ENCODE measurements around the gene CFAP100.

The CFAP100 gene

GRCh38 chr3:126356373-126357264, 38.1 kb upstream of the CFAP100 start:
- no peak for DNase-seq (ENCODE audit: low spot score)

- DNase-seq (ENCODE audit: low spot score), result peak; percentile 93
These were observed 37.2 kb upstream of the CFAP100 start, which contains the start of gene KLF15 for GRCh38 chr3:126357295-126358037. TSS of gene KLF15 (minus strand) at chr3:126357408. CDS start at chr3:126352922, 4,486 bp downstream.

- DNase-seq (ENCODE audit: low spot score), result no peak
These were observed 36.5 kb upstream of the CFAP100 start for GRCh38 chr3:126358038-126358815.

GRCh38 chr3:126358816-126359181, 35.9 kb upstream of the CFAP100 start:
- DNase-seq (ENCODE audit: low spot score), result no peak

GRCh38 chr3:126360046-126360713, 34.5 kb upstream of the CFAP100 start:
- no peak for DNase-seq (ENCODE audit: low spot score)

- no peak for DNase-seq (ENCODE audit: low spot score)
These were observed 34.0 kb upstream of the CFAP100 start for GRCh38 chr3:126360714-126361060.

GRCh38 chr3:126361211-126361610, 33.5 kb upstream of the CFAP100 start:
- DNase-seq (ENCODE audit: low spot score), result no peak

- no peak for DNase-seq (ENCODE audit: low spot score)
These were observed 30.5 kb upstream of the CFAP100 start for GRCh38 chr3:126364130-126364695.

GRCh38 chr3:126364731-126365301, 29.9 kb upstream of the CFAP100 start:
- DNase-seq (ENCODE audit: low spot score), result no peak

GRCh38 chr3:126365351-126366277, 29.1 kb upstream of the CFAP100 start:
- DNase-seq (ENCODE audit: low spot score), result no peak

- DNase-seq (ENCODE audit: low spot score), result no peak
These were observed 27.3 kb upstream of the CFAP100 start for GRCh38 chr3:126367316-126367805.

- no peak for DNase-seq (ENCODE audit: low spot score)
These were observed 25.2 kb upstream of the CFAP100 start for GRCh38 chr3:126369490-126369889.

- DNase-seq (ENCODE audit: low spot score), result no peak
These were observed 24.7 kb upstream of the CFAP100 start for GRCh38 chr3:126370055-126370454.

GRCh38 chr3:126370606-126371005, 24.1 kb upstream of the CFAP100 start:
- no peak for DNase-seq (ENCODE audit: low spot score)

- DNase-seq (ENCODE audit: low spot score), result no peak
These were observed 23.5 kb upstream of the CFAP100 start for GRCh38 chr3:126371096-126371705.

- DNase-seq (ENCODE audit: low spot score), result no peak
These were observed 22.1 kb upstream of the CFAP100 start for GRCh38 chr3:126372413-126373145.

GRCh38 chr3:126373146-126373613, 21.5 kb upstream of the CFAP100 start:
- DNase-seq (ENCODE audit: low spot score), result no peak
